Fibroblast of lung (primary cell): ENCODE measurements around the gene HSD11B1L. TPM values are rescaled to one million over a fixed set of nuclear protein-coding genes. Genes with fewer than 3 reads are reported as not detected.
A peak's percentile ranks its signal among the peaks of the same experiment; 100 is the strongest.
"Not testable (repeated sequence)": the region's sequence is repeated elsewhere in the genome, so short reads cannot be mapped to it uniquely, and the experiment has no call there.

ENCODE experiments used
- DNase-seq, 2 donors: peaks; one replicate each; pipeline versions ENCODE4 v3.0.0 to v3.0.0-alpha.2; 2010; ENCODE audit warnings: low read depth in 2 of 2
- H2AFZ ChIP-seq: 2 replicates; pipeline ENCODE4 v1.5.1; 2012; ENCODE audit warnings: low read length, control low read depth, inconsistent platforms
- H3K27ac ChIP-seq: 2 replicates; pipeline ENCODE4 v1.5.1; 2011; ENCODE audit warnings: low read length, control low read depth; ENCODE audit not compliant: insufficient read depth
- H3K27me3 ChIP-seq: 2 replicates; pipeline ENCODE4 v1.5.1; 2011; ENCODE audit warnings: mild to moderate bottlenecking, low read length; ENCODE audit not compliant: control insufficient read depth, insufficient read depth
- H3K36me3 ChIP-seq: 2 replicates; pipeline ENCODE4 v1.5.1; 2011; ENCODE audit warnings: low read length; ENCODE audit not compliant: control insufficient read depth, insufficient read depth
- H3K4me1 ChIP-seq: 2 replicates; pipeline ENCODE4 v1.5.1; 2011; ENCODE audit warnings: low read length; ENCODE audit not compliant: control insufficient read depth, insufficient read depth; ENCODE audit errors: extremely low read depth
- H3K4me2 ChIP-seq: 2 replicates; pipeline ENCODE4 v1.5.1; 2011; ENCODE audit warnings: low read length, control low read depth; ENCODE audit not compliant: insufficient read depth; ENCODE audit errors: extremely low read depth
- H3K4me3 ChIP-seq, 4 experiments: fragments of 200-600 bp in 1 of 4; sonication (generic) in 1 of 4; replicated peaks in 1 of 4; 2 replicates each; pipeline ENCODE4 v1.5.1; 2011 to 2016; ENCODE audit warnings: low read length in 4 of 4, low read depth in 3 of 4, mild to moderate bottlenecking in 3 of 4, control low read depth in 2 of 4, inconsistent platforms in 1 of 4, mixed read lengths in 1 of 4; ENCODE audit not compliant: insufficient read depth in 1 of 4; ENCODE audit errors: control extremely low read depth in 1 of 4
- H3K79me2 ChIP-seq: 2 replicates; pipeline ENCODE4 v1.5.1; 2012; ENCODE audit warnings: mild to moderate bottlenecking, low read length, inconsistent platforms; ENCODE audit not compliant: control insufficient read depth, insufficient read depth
- H3K9ac ChIP-seq: 2 replicates; pipeline ENCODE4 v1.5.1; 2011; ENCODE audit warnings: mild to moderate bottlenecking, low read length, control low read depth; ENCODE audit not compliant: insufficient read depth
- H3K9me3 ChIP-seq: 2 replicates; pipeline ENCODE4 v1.5.1; 2012; ENCODE audit warnings: low read depth, low read length; ENCODE audit not compliant: control insufficient read depth, insufficient read depth
- H4K20me1 ChIP-seq: 2 replicates; pipeline ENCODE4 v1.5.1; 2011; ENCODE audit warnings: low read length; ENCODE audit not compliant: control insufficient read depth, insufficient read depth; ENCODE audit errors: extremely low read depth
- EZH2 ChIP-seq: IDR thresholded peaks from 2 replicates; pipeline ENCODE4 v1.5.1; 2012; ENCODE audit warnings: low read length, control low read depth, mild to moderate bottlenecking; ENCODE audit errors: missing control alignments
- polyA plus RNA-seq, 2 donors: library from polyadenylated mRNA; depleted of rRNA in 1 of 2; stranded (reverse) in 1 of 2; unstranded in 1 of 2; fragments of >200 nt; gene quantifications; 2 replicates each; pipeline ENCODE4 v1.2.1, GENCODE V29; 2011 to 2012; ENCODE audit warnings: missing spikeins in 1 of 2
- total RNA-seq: library from RNA; depleted of rRNA; stranded (reverse); fragments of >200 nt; gene quantifications from 2 replicates; pipeline ENCODE4 v1.2.1, GENCODE V29; 2014
- TF ChIP-seq, protein P1 (sequence below), 2 donors: IDR thresholded peaks in 1 of 2; conservative IDR thresholded peaks in 1 of 2; 1 replicate in 1 of 2; 2 replicates in 1 of 2; pipeline ENCODE4 v1.5.1; 2011 to 2012; ENCODE audit warnings: low read length in 2 of 2, control low read depth in 1 of 2, inconsistent platforms in 1 of 2, low read depth in 1 of 2, mild to moderate bottlenecking in 1 of 2

HSD11B1L gene
- total and polyA plus RNA-seq, 2 donors (not counting 1 experiment from before 2014, with no cell fraction given), result 5.1 to 13.0 TPM

DNA sequence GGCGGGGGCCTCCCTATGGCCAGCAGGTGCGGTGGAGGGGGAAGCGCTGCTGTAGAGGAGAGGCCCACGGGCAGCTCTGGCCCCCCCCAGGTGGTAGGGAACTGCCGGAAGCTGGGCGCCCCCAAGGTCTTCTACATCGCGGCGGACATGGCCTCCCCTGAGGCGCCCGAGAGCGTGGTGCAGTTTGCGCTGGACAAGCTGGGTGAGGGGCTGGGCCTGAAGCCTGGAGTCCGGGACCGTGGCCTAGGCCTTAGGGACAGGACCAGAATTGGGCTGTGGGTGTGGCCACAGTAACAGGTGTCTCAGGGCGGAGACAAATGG, 5.5 kb downstream of the HSD11B1L start:
- no peak overlapping the region for H3K9ac ChIP-seq
- H3K79me2 ChIP-seq, result peaks cover 12% of the 10 kb centered on the region
- peak overlapping the region; percentile 59 for H3K4me2 ChIP-seq
- peak overlapping the region in 2 of 4 experiments; percentile 42 to 62 for H3K4me3 ChIP-seq
- H4K20me1 ChIP-seq, result no peaks in the 10 kb centered on the region
- H2AFZ ChIP-seq, result no peak overlapping the region
- TF ChIP-seq, protein P1, sequence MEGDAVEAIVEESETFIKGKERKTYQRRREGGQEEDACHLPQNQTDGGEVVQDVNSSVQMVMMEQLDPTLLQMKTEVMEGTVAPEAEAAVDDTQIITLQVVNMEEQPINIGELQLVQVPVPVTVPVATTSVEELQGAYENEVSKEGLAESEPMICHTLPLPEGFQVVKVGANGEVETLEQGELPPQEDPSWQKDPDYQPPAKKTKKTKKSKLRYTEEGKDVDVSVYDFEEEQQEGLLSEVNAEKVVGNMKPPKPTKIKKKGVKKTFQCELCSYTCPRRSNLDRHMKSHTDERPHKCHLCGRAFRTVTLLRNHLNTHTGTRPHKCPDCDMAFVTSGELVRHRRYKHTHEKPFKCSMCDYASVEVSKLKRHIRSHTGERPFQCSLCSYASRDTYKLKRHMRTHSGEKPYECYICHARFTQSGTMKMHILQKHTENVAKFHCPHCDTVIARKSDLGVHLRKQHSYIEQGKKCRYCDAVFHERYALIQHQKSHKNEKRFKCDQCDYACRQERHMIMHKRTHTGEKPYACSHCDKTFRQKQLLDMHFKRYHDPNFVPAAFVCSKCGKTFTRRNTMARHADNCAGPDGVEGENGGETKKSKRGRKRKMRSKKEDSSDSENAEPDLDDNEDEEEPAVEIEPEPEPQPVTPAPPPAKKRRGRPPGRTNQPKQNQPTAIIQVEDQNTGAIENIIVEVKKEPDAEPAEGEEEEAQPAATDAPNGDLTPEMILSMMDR (conservative IDR thresholded peaks at IDR 0.05 in 1 of 2, IDR thresholded peaks at IDR 0.05 in 1 of 2; ENCODE audit: low read depth in 1 of 2, low read length in 2 of 2), result no peak
- no peak for TF ChIP-seq EZH2
- H3K4me1 ChIP-seq, result no peaks in the 10 kb centered on the region
- no peak for DNase-seq
- peaks cover 2% of the 10 kb centered on the region for H3K36me3 ChIP-seq
- H3K9me3 ChIP-seq, result no peaks in the 10 kb centered on the region
- H3K27ac ChIP-seq, result no peak overlapping the region
- peaks cover 3% of the 10 kb centered on the region for H3K27me3 ChIP-seq

DNA sequence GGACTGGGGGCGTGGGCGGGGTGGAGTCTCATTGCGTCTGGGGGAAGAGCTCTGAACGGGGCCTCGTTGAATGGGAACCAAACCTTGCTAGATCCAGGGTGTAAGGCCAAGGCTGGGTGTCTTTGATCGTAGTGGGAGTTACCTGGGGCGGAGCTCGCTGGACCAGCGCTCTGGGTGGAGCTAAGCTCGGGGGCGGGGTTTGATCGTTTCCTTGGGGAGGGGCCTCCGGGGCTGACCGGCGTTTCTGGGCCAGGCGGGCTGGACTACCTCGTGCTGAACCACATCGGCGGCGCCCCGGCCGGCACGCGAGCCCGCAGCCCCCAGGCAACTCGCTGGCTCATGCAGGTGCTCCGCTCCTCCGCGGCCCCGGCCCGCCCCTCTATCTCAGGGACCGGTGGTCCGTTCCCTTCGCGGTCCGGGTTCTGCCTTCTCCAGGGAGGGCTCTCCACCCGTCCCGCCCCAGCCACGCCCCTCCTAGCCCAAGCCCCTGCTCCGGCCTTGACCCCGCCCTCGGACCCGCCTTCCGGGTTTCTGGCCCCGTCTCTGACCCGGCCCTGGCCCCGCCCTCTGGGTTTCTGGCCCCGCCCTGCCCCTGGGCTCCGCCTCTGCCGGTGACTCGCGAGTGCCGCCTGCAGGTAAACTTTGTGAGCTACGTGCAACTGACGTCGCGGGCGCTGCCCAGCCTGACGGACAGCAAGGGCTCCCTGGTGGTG, 6.0 kb downstream of the HSD11B1L start:
- H3K4me2 ChIP-seq, result peak overlapping the region; percentile 59
- peaks cover 17% of the 10 kb centered on the region for H3K79me2 ChIP-seq
- no peaks in the 10 kb centered on the region for H3K9me3 ChIP-seq
- peak overlapping the region; percentile 68 for H2AFZ ChIP-seq
- peaks cover 6% of the 10 kb centered on the region for H3K36me3 ChIP-seq
- no peaks in the 10 kb centered on the region for H3K4me1 ChIP-seq
- peak overlapping the region; percentile 45 for H3K27ac ChIP-seq
- DNase-seq, result peak; percentile 74 to 92
- TF ChIP-seq, protein P1 (conservative IDR thresholded peaks at IDR 0.05 in 1 of 2, IDR thresholded peaks at IDR 0.05 in 1 of 2; ENCODE audit: low read depth in 1 of 2, low read length in 2 of 2), result peak; percentile 72 to 79
- TF ChIP-seq EZH2, result no peak
- peak overlapping the region; percentile 42 to 63 (median 56) for H3K4me3 ChIP-seq
- H3K27me3 ChIP-seq, result peaks cover 3% of the 10 kb centered on the region
- no peak overlapping the region for H3K9ac ChIP-seq
- no peaks in the 10 kb centered on the region for H4K20me1 ChIP-seq

DNA sequence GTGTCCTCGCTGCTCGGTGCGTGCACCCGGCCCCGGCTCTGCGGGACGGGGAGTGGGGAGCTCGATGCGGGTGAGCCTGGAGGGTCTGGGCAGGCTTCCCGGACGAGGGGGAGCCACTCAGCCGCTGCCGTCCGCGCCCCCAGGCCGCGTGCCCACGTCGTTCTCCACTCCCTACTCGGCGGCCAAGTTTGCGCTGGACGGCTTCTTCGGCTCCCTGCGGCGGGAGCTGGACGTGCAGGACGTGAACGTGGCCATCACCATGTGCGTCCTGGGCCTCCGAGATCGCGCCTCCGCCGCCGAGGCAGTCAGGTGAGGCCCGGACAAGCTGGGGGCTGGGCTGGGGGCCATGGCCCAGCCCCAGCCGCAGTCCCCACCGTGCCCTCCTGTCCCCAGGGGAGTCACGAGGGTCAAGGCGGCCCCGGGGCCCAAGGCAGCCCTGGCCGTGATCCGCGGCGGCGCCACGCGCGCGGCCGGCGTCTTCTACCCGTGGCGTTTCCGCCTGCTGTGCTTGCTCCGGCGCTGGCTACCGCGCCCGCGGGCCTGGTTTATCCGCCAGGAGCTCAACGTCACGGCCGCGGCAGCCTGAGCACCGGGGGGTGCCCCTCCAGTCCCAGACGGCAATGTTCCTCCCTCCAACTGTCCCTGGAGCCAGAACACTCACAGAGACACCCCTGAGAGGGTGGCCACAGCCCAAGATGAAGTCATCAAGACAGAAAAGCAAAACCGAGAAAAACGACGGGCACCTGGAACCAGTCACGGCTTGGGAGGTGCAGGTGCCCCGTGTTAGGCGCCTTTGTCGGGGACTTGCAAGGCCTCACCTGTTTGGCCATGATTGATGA, 6.8 kb downstream of the HSD11B1L start:
- Histone ChIP-seq H2AFZ (peak overlapping the region; percentile 68), H3K36me3 (peaks cover 12% of the 10 kb centered on the region), H3K27ac (no peak overlapping the region), H4K20me1 (no peaks in the 10 kb centered on the region), H3K9me3 (no peaks in the 10 kb centered on the region), H3K9ac (no peak overlapping the region), H3K4me1 (peaks cover 2% of the 10 kb centered on the region), H3K4me3 (peak overlapping the region in 2 of 4 experiments; percentile 19 to 62), H3K79me2 (peaks cover 25% of the 10 kb centered on the region), H3K27me3 (no peaks in the 10 kb centered on the region), H3K4me2 (no peak overlapping the region)
- TF ChIP-seq, protein P1 (conservative IDR thresholded peaks at IDR 0.05 in 1 of 2, IDR thresholded peaks at IDR 0.05 in 1 of 2; ENCODE audit: low read depth in 1 of 2, low read length in 2 of 2), result no peak
- no peak for TF ChIP-seq EZH2
- DNase-seq, result no peak

DNA sequence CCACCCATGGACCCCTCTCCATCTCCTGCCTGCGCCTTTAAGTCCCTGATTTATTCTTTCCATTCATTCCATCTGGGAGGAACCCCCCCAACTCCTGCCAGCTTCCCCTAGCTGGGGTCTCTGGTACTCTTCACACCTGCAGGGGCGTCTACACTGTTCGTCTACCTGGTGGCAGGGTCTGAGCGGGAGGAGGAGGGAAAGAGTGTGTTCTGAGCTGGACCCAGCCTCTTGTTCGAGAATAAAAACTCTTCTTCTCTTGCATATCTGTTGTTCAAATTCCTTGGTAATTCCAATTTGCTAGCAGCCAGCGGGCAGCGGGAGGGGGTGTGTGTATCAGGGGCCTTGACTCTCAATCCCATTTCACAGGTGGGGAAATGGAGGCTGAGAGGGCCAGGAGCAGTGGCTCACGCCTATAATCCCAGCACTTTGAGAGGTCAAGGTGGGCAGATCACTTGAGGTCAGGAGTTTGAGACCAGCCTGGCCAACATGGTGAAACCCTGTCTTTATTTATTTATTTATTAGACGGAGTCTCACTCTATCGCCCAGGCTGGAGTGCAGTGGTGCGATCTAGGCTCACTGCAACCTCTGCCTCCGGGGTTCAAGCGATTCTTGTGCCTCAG, 7.5 kb downstream of the HSD11B1L start:
- not testable (repeated sequence) for H3K9me3 ChIP-seq, H2AFZ ChIP-seq, DNase-seq, H3K4me2 ChIP-seq, H3K9ac ChIP-seq, H3K4me1 ChIP-seq, H3K27ac ChIP-seq, H3K4me3 ChIP-seq, H3K27me3 ChIP-seq, H4K20me1 ChIP-seq
- Histone ChIP-seq H3K36me3 (peaks cover 20% of the 10 kb centered on the region), H3K79me2 (peaks cover 33% of the 10 kb centered on the region)
